Omental fat pad (tissue), 4 donors: ENCODE data around the gene NOL12. TPM values are rescaled to one million over a fixed set of nuclear protein-coding genes. Genes with fewer than 3 reads are reported as not detected.

ENCODE experiments used
- ATAC-seq: fragments of 150-250 bp; one replicate; pipeline ENCODE4 v1.9.1; 2016; ENCODE audit warnings: mild to moderate bottlenecking, moderate library complexity; ENCODE audit not compliant: low FRiP score
- DNase-seq: peaks from one replicate; pipeline ENCODE4 v3.0.0-alpha.2; 2019; ENCODE audit warnings: low spot score
- total RNA-seq, 4 donors: library from RNA; depleted of rRNA; stranded (reverse); fragments of >200 nt; gene quantifications; one replicate each; pipeline ENCODE4 v1.1.0, GENCODE V29; 2016
- TF ChIP-seq, protein P1 (sequence below), 3 donors: fragments of 450-650 bp; IDR thresholded peaks; one replicate each; pipeline ENCODE4 v1.5.1; 2016 to 2017; ENCODE audit warnings: antibody characterized with exemption in 3 of 3, mild to moderate bottlenecking in 3 of 3, moderate library complexity in 2 of 3

NOL12 gene
- total RNA-seq, 4 donors from 2014 or later, result 16.4 to 34.8 (median 21.4) TPM

DNA sequence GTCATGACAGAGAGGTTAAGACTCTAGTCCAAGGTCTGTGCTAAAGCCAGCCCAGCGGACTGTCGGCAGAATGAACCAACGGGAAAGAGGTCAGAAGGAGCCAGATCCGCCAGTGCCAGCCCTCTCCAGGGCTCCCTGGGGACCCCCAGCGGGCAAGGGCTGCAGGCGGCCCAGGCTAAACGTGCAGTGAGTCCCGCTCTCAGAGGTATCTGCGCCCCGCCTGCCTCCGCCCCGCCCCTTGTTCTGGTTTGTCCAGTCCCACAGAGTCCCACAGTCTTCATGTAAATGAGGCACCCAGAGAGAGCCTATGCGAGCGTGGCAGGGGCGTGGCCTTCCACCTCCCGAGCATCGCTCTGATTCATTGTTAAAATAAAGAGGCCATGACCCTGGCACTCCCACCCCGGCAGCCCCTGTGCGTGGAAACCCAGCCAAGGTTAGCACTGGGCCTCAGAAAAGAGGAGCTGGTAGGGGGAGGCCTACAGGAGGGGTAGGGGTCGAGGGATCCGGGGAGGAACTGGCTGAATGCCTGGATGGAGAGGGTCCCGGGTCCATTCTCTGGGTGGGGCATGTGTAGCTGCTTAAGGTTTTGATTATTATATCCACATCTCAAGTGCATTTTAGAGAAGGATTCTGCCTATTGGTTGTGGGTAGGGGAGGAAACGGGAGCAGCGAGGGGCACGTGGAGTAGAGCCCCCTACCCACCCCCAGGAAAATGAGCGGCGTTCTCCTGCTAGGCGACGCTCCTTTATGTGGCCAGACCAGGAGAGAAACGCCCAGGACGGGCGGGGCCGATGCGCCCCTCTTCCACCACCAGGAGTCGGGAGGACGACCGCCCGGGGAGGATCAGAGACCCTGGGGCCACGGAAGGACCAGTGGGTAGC, 10.8 kb downstream of the NOL12 start, which contains the start of gene TRIOBP:
TSS of gene TRIOBP (plus strand) at position 392 of the 881 bp plus-strand sequence. CDS start 4,318 bp downstream, outside the sequence.
- DNase-seq (peak; percentile 91), ATAC-seq (peak; percentile 98)
- TF ChIP-seq, protein P1, sequence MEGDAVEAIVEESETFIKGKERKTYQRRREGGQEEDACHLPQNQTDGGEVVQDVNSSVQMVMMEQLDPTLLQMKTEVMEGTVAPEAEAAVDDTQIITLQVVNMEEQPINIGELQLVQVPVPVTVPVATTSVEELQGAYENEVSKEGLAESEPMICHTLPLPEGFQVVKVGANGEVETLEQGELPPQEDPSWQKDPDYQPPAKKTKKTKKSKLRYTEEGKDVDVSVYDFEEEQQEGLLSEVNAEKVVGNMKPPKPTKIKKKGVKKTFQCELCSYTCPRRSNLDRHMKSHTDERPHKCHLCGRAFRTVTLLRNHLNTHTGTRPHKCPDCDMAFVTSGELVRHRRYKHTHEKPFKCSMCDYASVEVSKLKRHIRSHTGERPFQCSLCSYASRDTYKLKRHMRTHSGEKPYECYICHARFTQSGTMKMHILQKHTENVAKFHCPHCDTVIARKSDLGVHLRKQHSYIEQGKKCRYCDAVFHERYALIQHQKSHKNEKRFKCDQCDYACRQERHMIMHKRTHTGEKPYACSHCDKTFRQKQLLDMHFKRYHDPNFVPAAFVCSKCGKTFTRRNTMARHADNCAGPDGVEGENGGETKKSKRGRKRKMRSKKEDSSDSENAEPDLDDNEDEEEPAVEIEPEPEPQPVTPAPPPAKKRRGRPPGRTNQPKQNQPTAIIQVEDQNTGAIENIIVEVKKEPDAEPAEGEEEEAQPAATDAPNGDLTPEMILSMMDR (IDR thresholded peaks at IDR 0.05), result no peak

DNA sequence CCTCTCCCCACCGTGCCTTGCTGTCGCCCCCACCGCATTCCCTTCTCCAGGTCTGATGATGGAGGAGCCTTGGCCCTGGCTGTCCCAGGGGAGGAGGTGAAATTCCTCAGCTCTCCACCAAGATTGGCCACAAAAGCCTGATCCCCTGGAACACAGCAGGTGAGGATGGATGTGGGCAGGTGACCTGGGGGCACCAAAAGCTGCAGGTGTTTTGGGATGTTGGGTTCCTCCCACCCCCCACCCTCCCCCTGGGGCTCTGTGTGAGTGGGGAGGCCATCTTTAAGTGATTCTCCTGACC, 11.3 kb downstream of the NOL12 start:
- ATAC-seq, result no peak

DNA sequence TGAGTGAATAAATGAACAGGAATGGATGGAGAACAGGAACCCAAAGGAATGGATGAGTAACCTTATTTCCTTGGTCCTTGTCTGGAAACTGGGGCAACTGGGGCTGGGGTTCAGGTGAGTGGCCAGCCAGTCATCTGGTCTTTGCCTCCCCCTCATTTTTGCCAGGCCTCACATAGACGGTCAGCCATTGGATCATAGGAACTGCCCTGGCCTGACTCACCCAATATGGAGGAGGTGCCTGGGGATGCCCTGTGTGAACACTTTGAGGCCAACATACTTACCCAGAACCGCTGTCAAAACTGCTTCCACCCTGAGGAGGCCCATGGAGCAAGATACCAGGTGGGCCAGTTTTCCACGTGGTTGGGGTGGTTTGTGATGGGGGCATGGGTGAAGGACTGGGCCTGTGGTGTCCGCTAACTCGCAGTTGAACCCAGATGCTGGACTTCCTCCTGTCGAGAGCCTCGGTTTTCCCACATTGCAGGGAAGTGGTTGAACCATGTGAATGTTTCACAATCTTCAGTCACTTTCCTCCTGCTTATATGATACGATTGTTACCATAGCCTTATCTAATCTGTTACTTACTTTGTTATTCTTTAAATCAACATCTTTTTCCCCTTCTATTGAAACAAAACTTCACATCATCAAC, 15.1 kb downstream of the NOL12 start:
- peak; percentile 17 for ATAC-seq
- DNase-seq, result no peak
- TF ChIP-seq, protein P1 (IDR thresholded peaks at IDR 0.05), result no peak

More for the DNA sequence above, 11.3 kb downstream of the NOL12 start:
- TF ChIP-seq, protein P1 (IDR thresholded peaks at IDR 0.05), result no peak
- DNase-seq, result no peak

DNA sequence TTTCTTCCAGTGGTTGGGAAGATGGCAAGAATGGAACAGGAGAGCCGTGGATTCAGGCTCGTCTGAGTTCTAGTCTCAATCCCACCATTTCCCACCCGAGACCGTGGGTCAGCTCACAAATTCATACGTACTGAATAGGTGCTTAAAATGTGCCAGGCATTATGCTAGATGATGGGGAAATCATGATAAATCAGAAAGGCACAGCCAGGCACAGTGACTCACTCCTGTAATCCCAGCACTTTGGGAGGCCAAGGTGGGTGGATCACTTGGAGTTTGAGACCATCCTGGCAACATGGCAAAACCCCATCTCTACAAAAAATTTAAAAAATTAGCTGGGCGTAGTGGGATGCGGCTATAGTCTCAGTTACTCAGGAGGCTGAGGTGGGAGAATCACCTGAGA, 17.8 kb downstream of the NOL12 start:
- no peak for DNase-seq
- TF ChIP-seq, protein P1 (IDR thresholded peaks at IDR 0.05), result no peak
- ATAC-seq, result peak; percentile 75

DNA sequence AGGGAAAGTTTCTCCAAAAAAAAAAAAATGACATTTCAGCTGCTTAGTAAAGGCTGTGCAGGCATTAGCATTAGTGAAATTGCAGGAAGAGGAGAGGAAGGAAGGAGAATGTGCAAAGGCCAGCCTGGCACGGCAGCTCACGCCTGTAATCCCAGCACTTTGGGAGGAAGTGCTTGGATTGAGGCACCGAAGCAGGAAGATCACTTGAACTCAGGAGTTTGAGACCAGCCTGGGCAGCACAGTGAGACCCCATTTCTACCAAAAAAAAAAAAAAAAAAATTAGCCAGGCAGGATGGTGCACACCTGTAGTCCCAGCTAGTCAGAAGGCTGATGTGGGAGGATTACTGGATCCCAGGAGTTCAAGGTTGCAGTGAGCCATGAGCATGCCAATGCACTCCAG, 18.5 kb downstream of the NOL12 start:
- TF ChIP-seq, protein P1 (IDR thresholded peaks at IDR 0.05), result no peak
- no peak for ATAC-seq
- DNase-seq, result no peak

DNA sequence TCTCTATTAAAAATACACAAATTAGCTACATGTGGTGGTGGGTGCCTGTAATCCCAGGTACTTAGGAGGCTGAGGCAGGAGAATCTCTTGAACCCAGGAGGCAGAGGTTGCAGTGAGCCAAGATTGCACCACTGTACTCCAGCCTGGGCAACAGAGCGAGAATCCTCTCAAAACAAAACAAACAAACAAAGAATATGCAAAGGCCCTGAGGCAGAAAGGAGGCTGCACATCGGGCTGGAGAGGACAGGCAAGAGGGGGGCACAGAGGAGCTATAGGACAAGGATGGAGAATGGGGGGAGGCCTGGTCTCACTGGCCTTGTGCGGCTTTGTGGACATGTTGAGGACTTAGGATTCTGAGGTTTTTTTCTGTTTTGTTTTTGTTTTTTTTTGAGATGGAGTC, 19.1 kb downstream of the NOL12 start:
- no peak for DNase-seq
- TF ChIP-seq, protein P1 (IDR thresholded peaks at IDR 0.05), result no peak
- ATAC-seq, result no peak
